Fibroblast of lung (primary cell): ENCODE results near the gene CALN1. TPM values are rescaled to one million over a fixed set of nuclear protein-coding genes. Genes with fewer than 3 reads are reported as not detected.

Experiments used
- DNase-seq, 2 donors: peaks; one replicate each; pipeline versions ENCODE4 v3.0.0 to v3.0.0-alpha.2; 2010; ENCODE audit warnings: low read depth in 2 of 2
- H2AFZ ChIP-seq: 2 replicates; pipeline ENCODE4 v1.5.1; 2012; ENCODE audit warnings: low read length, control low read depth, inconsistent platforms
- H3K27ac ChIP-seq: 2 replicates; pipeline ENCODE4 v1.5.1; 2011; ENCODE audit warnings: low read length, control low read depth; ENCODE audit not compliant: insufficient read depth
- H3K27me3 ChIP-seq: 2 replicates; pipeline ENCODE4 v1.5.1; 2011; ENCODE audit warnings: mild to moderate bottlenecking, low read length; ENCODE audit not compliant: control insufficient read depth, insufficient read depth
- H3K36me3 ChIP-seq: 2 replicates; pipeline ENCODE4 v1.5.1; 2011; ENCODE audit warnings: low read length; ENCODE audit not compliant: control insufficient read depth, insufficient read depth
- H3K4me1 ChIP-seq: 2 replicates; pipeline ENCODE4 v1.5.1; 2011; ENCODE audit warnings: low read length; ENCODE audit not compliant: control insufficient read depth, insufficient read depth; ENCODE audit errors: extremely low read depth
- H3K4me2 ChIP-seq: 2 replicates; pipeline ENCODE4 v1.5.1; 2011; ENCODE audit warnings: low read length, control low read depth; ENCODE audit not compliant: insufficient read depth; ENCODE audit errors: extremely low read depth
- H3K4me3 ChIP-seq, 4 experiments: fragments of 200-600 bp in 1 of 4; sonication (generic) in 1 of 4; replicated peaks in 1 of 4; 2 replicates each; pipeline ENCODE4 v1.5.1; 2011 to 2016; ENCODE audit warnings: low read length in 4 of 4, low read depth in 3 of 4, mild to moderate bottlenecking in 3 of 4, control low read depth in 2 of 4, inconsistent platforms in 1 of 4, mixed read lengths in 1 of 4; ENCODE audit not compliant: insufficient read depth in 1 of 4; ENCODE audit errors: control extremely low read depth in 1 of 4
- H3K79me2 ChIP-seq: 2 replicates; pipeline ENCODE4 v1.5.1; 2012; ENCODE audit warnings: mild to moderate bottlenecking, low read length, inconsistent platforms; ENCODE audit not compliant: control insufficient read depth, insufficient read depth
- H3K9ac ChIP-seq: 2 replicates; pipeline ENCODE4 v1.5.1; 2011; ENCODE audit warnings: mild to moderate bottlenecking, low read length, control low read depth; ENCODE audit not compliant: insufficient read depth
- H3K9me3 ChIP-seq: 2 replicates; pipeline ENCODE4 v1.5.1; 2012; ENCODE audit warnings: low read depth, low read length; ENCODE audit not compliant: control insufficient read depth, insufficient read depth
- H4K20me1 ChIP-seq: 2 replicates; pipeline ENCODE4 v1.5.1; 2011; ENCODE audit warnings: low read length; ENCODE audit not compliant: control insufficient read depth, insufficient read depth; ENCODE audit errors: extremely low read depth
- CTCF ChIP-seq, 2 donors: IDR thresholded peaks in 1 of 2; conservative IDR thresholded peaks in 1 of 2; 1 replicate in 1 of 2; 2 replicates in 1 of 2; pipeline ENCODE4 v1.5.1; 2011 to 2012; ENCODE audit warnings: low read length in 2 of 2, control low read depth in 1 of 2, inconsistent platforms in 1 of 2, low read depth in 1 of 2, mild to moderate bottlenecking in 1 of 2
- EZH2 ChIP-seq: IDR thresholded peaks from 2 replicates; pipeline ENCODE4 v1.5.1; 2012; ENCODE audit warnings: low read length, control low read depth, mild to moderate bottlenecking; ENCODE audit errors: missing control alignments
- polyA plus RNA-seq, 2 donors: library from polyadenylated mRNA; depleted of rRNA in 1 of 2; stranded (reverse) in 1 of 2; unstranded in 1 of 2; fragments of >200 nt; gene quantifications; 2 replicates each; pipeline ENCODE4 v1.2.1, GENCODE V29; 2011 to 2012; ENCODE audit warnings: missing spikeins in 1 of 2
- total RNA-seq: library from RNA; depleted of rRNA; stranded (reverse); fragments of >200 nt; gene quantifications from 2 replicates; pipeline ENCODE4 v1.2.1, GENCODE V29; 2014

Gene CALN1
- total and polyA plus RNA-seq, 2 donors (not counting 1 experiment from before 2014, with no cell fraction given): not detected

- H3K4me2 ChIP-seq: no peak overlapping the region
- H3K27me3 ChIP-seq: no peaks in the 10 kb centered on the region
- TF ChIP-seq CTCF (conservative IDR thresholded peaks at IDR 0.05 in 1 of 2, IDR thresholded peaks at IDR 0.05 in 1 of 2; ENCODE audit: low read depth in 1 of 2, low read length in 2 of 2) (no peak), EZH2 (no peak)
- DNase-seq: no peak
- no peaks in the 10 kb centered on the region for H3K4me1 ChIP-seq
- H3K27ac ChIP-seq: no peak overlapping the region
- no peaks in the 10 kb centered on the region for H3K36me3 ChIP-seq
- H2AFZ ChIP-seq: no peak overlapping the region
- H4K20me1 ChIP-seq: no peaks in the 10 kb centered on the region
- no peak overlapping the region for H3K4me3 ChIP-seq
- H3K9me3 ChIP-seq: no peaks in the 10 kb centered on the region
- H3K9ac ChIP-seq: no peak overlapping the region
- H3K79me2 ChIP-seq: no peaks in the 10 kb centered on the region
These were observed 379.2 kb downstream of the CALN1 start for GRCh38 chr7:72032934-72033333.

GRCh38 chr7:72030994-72031667 is 381.0 kb downstream of the CALN1 start:
- Histone ChIP-seq H3K9ac (no peak overlapping the region), H3K79me2 (no peaks in the 10 kb centered on the region), H3K27ac (no peak overlapping the region), H3K9me3 (no peaks in the 10 kb centered on the region), H3K4me2 (no peak overlapping the region), H3K4me1 (no peaks in the 10 kb centered on the region), H4K20me1 (no peaks in the 10 kb centered on the region), H3K27me3 (no peaks in the 10 kb centered on the region), H3K4me3 (no peak overlapping the region), H3K36me3 (no peaks in the 10 kb centered on the region), H2AFZ (no peak overlapping the region)
- TF ChIP-seq CTCF (conservative IDR thresholded peaks at IDR 0.05 in 1 of 2, IDR thresholded peaks at IDR 0.05 in 1 of 2; ENCODE audit: low read depth in 1 of 2, low read length in 2 of 2) (no peak), EZH2 (no peak)
- no peak for DNase-seq

GRCh38 chr7:72028267-72028666 is 383.9 kb downstream of the CALN1 start:
- no peak overlapping the region for H3K27ac ChIP-seq
- no peaks in the 10 kb centered on the region for H3K27me3 ChIP-seq
- no peak overlapping the region for H3K4me3 ChIP-seq
- H3K4me1 ChIP-seq: no peaks in the 10 kb centered on the region
- DNase-seq: no peak
- H3K79me2 ChIP-seq: no peaks in the 10 kb centered on the region
- H3K36me3 ChIP-seq: no peaks in the 10 kb centered on the region
- H2AFZ ChIP-seq: no peak overlapping the region
- H3K4me2 ChIP-seq: no peak overlapping the region
- H3K9ac ChIP-seq: no peak overlapping the region
- no peaks in the 10 kb centered on the region for H3K9me3 ChIP-seq
- H4K20me1 ChIP-seq: no peaks in the 10 kb centered on the region
- no peak for TF ChIP-seq EZH2
- no peak for TF ChIP-seq CTCF (conservative IDR thresholded peaks at IDR 0.05 in 1 of 2, IDR thresholded peaks at IDR 0.05 in 1 of 2; ENCODE audit: low read depth in 1 of 2, low read length in 2 of 2)
